PFSK-1 (cell line): ENCODE results near the gene SMARCC1.

Experiments
- FOXP2 ChIP-seq: optimal IDR thresholded peaks from 2 replicates; pipeline ENCODE3; 2011; ENCODE audit warnings: borderline replicate concordance, control low read depth, inconsistent platforms; ENCODE audit not compliant: insufficient read depth; ENCODE audit errors: extremely low read length, extremely low read depth
- POLR2AphosphoS5 ChIP-seq: IDR thresholded peaks from 2 replicates; pipeline ENCODE4 v1.6.1; 2012; ENCODE audit warnings: low read depth, mild to moderate bottlenecking, control low read depth, low read length, moderate library complexity
- SIN3A ChIP-seq: IDR thresholded peaks from 2 replicates; pipeline ENCODE4 v1.6.1; 2012; ENCODE audit warnings: mild to moderate bottlenecking, low read length, moderate library complexity, borderline replicate concordance; ENCODE audit not compliant: insufficient read depth
- TAF1 ChIP-seq: IDR thresholded peaks from 2 replicates; pipeline ENCODE4 v1.6.1; 2012; ENCODE audit warnings: low read length, control low read depth, borderline replicate concordance; ENCODE audit not compliant: insufficient read depth
- TF ChIP-seq, protein P1 (sequence below), 2 experiments: IDR thresholded peaks; 2 replicates each; pipeline versions ENCODE4 v1.6.1 to v1.8.0; 2011 to 2012; ENCODE audit warnings: low read depth in 2 of 2, low read length in 2 of 2, control low read depth in 1 of 2, inconsistent platforms in 1 of 2, mild to moderate bottlenecking in 1 of 2, moderate library complexity in 1 of 2; ENCODE audit not compliant: insufficient read depth in 1 of 2

DNA sequence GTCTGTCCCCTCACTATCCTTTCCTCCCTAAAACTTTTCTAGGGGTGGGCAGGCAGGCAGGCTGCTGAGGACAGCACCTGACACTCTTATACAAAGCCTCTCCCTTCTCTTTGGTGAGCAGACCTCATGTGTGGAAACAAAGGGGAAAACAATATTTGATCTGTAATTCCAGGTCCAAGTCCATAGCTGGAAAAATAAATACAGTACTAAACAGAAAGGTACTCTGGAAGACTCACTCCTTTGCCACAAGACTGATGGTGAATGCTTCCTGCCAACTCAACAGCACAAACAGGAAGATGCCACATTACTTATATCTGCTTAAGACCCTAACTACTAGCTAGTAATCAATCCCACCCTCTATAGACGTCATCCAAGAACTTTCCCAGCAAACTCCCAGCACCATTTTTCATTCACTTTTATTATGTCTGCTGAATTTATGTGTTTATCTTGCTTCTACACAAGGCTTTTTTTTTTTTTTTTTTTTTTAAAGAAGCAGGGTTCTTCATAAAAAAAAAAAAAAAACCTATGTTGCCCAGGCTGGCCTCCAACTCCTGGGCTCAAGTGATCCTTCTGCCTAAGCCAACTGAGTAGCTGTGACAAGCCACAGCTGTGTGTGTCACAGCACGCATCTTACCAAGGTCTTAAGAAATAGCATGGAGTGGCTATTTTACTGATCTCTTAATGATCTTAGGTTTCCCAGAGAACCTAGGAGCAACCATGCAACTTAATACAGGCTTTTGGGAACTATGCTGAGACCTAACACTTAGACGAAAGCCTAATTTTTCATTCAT, 158.8 kb downstream of the SMARCC1 start:
- TF ChIP-seq, protein P1, sequence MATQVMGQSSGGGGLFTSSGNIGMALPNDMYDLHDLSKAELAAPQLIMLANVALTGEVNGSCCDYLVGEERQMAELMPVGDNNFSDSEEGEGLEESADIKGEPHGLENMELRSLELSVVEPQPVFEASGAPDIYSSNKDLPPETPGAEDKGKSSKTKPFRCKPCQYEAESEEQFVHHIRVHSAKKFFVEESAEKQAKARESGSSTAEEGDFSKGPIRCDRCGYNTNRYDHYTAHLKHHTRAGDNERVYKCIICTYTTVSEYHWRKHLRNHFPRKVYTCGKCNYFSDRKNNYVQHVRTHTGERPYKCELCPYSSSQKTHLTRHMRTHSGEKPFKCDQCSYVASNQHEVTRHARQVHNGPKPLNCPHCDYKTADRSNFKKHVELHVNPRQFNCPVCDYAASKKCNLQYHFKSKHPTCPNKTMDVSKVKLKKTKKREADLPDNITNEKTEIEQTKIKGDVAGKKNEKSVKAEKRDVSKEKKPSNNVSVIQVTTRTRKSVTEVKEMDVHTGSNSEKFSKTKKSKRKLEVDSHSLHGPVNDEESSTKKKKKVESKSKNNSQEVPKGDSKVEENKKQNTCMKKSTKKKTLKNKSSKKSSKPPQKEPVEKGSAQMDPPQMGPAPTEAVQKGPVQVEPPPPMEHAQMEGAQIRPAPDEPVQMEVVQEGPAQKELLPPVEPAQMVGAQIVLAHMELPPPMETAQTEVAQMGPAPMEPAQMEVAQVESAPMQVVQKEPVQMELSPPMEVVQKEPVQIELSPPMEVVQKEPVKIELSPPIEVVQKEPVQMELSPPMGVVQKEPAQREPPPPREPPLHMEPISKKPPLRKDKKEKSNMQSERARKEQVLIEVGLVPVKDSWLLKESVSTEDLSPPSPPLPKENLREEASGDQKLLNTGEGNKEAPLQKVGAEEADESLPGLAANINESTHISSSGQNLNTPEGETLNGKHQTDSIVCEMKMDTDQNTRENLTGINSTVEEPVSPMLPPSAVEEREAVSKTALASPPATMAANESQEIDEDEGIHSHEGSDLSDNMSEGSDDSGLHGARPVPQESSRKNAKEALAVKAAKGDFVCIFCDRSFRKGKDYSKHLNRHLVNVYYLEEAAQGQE (IDR thresholded peaks at IDR 0.05; ENCODE audit: insufficient read depth in 1 of 2, low read depth in 2 of 2, low read length in 2 of 2) = no peak
- TF ChIP-seq POLR2AphosphoS5 (no peak), SIN3A (no peak), TAF1 (no peak), FOXP2 (no peak)
